Breast epithelium (tissue), 4 donors: ENCODE data around the gene FBN3. TPM values are rescaled to one million over a fixed set of nuclear protein-coding genes. Genes with fewer than 3 reads are reported as not detected.
"Not testable (repeated sequence)": the region's sequence is repeated elsewhere in the genome, so short reads cannot be mapped to it uniquely, and the experiment has no call there.

Experiments used
- DNase-seq, 2 donors: peaks; one replicate each; pipeline ENCODE4 v3.0.0-alpha.2; 2019; ENCODE audit warnings: low spot score in 2 of 2
- H3K27ac ChIP-seq, 2 donors: fragments of 200-600 bp; sonication (generic) in 1 of 2; one replicate each; pipeline ENCODE4 v1.5.1; 2016 to 2019; ENCODE audit warnings: mild to moderate bottlenecking in 1 of 2
- H3K27me3 ChIP-seq, 2 donors: fragments of 200-600 bp; sonication (generic) in 1 of 2; one replicate each; pipeline versions ENCODE4 v1.5.1 to v1.6.0; 2017 to 2019; ENCODE audit warnings: control low read depth in 1 of 2, mild to moderate bottlenecking in 1 of 2
- H3K36me3 ChIP-seq: fragments of 200-600 bp; one replicate; pipeline ENCODE4 v1.5.1; 2019
- H3K4me1 ChIP-seq, 2 donors: fragments of 200-600 bp; sonication (generic); one replicate each; pipeline ENCODE4 v1.5.1; 2016 to 2019; ENCODE audit warnings: control low read depth in 1 of 2
- H3K4me3 ChIP-seq, 3 donors: fragments of 200-600 bp; sonication (generic); 1 replicate in 2 of 3; 2 replicates in 1 of 3; pipeline ENCODE4 v1.5.1; 2016 to 2019; ENCODE audit warnings: mild to moderate bottlenecking in 3 of 3, moderate library complexity in 2 of 3
- H3K9me3 ChIP-seq, 2 donors: fragments of 200-600 bp; sonication (generic) in 1 of 2; one replicate each; pipeline ENCODE4 v1.5.1; 2016 to 2019; ENCODE audit warnings: control low read depth in 1 of 2
- CTCF ChIP-seq, 3 donors: fragments of 450-650 bp; IDR thresholded peaks; one replicate each; pipeline ENCODE4 v1.5.1; 2016 to 2017; ENCODE audit warnings: antibody characterized with exemption in 3 of 3, mild to moderate bottlenecking in 3 of 3, moderate library complexity in 3 of 3
- POLR2A ChIP-seq: fragments of 450-650 bp; IDR thresholded peaks from one replicate; pipeline ENCODE4 v1.6.1; 2016; ENCODE audit warnings: antibody characterized with exemption, mild to moderate bottlenecking, moderate library complexity
- POLR2AphosphoS5 ChIP-seq, 3 donors: sonication (generic); formaldehyde crosslinking; IDR thresholded peaks; one replicate each; pipeline ENCODE4 v1.6.1; 2017; ENCODE audit warnings: antibody characterized with exemption in 3 of 3
- intact Hi-C: fragments of 100-400 bp; cut with DNase I; formaldehyde crosslinking; loops from one replicate; pipeline ENCODE4 v1.15.1; 2023; ENCODE audit warnings: low total_unique reads
- total RNA-seq, 3 donors: library from RNA; depleted of rRNA; stranded (reverse); fragments of >200 nt; gene quantifications; one replicate each; pipeline ENCODE4 v1.1.0, GENCODE V29; 2016

FBN3 gene
- total RNA-seq, 3 donors from 2014 or later = 0.66 to 7.9 TPM; not detected in 1

GRCh38 chr19:8030960-8031359, 118.4 kb downstream of the FBN3 start:
- TF ChIP-seq POLR2A (no peak), CTCF (IDR thresholded peaks at IDR 0.05) (no peak), POLR2AphosphoS5 (IDR thresholded peaks at IDR 0.05) (no peak)
- intact Hi-C loops = no loop called here
- Histone ChIP-seq H3K4me3 (no peak overlapping the region), H3K36me3 (no peaks in the 10 kb centered on the region), H3K9me3 (no peaks in the 10 kb centered on the region), H3K27ac (no peak overlapping the region), H3K27me3 (no peaks in the 10 kb centered on the region), H3K4me1 (no peaks in the 10 kb centered on the region)
- DNase-seq = no peak

DNA sequence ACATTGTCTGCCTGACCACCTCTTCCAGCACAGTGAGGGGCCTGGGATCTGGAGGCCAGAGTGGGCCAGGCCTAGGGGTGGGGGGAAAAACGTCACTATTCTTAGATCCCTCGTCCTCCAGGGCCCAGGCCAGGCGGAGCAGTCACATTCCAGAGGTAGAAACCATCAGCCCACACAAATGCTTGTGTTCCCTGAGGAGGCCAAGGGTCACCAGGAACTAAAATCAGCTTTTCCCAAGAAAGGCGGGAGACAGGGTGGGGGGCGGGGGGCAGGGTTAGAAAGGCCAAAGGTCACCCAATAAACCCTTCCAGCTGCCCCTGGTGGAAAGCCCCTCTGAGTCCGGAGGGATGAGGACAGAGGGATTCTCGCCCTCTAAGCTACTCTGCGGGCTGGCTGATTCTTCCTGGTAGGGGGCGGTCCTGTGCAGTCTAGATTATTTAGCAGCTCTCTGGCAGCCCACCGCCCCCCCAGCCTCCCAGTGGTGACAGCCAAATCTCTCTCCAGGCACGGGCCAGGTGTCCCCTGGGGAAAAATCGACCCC, 120.4 kb downstream of the FBN3 start:
- TF ChIP-seq POLR2AphosphoS5 (IDR thresholded peaks at IDR 0.05) = no peak
- no peak for TF ChIP-seq CTCF (IDR thresholded peaks at IDR 0.05)
- TF ChIP-seq POLR2A = no peak
- Histone ChIP-seq H3K27ac (peak overlapping the region in 1 of 2 donors; percentile 48), H3K4me1 (no peaks in the 10 kb centered on the region), H3K27me3 (no peaks in the 10 kb centered on the region), H3K4me3 (no peak overlapping the region), H3K36me3 (no peaks in the 10 kb centered on the region), H3K9me3 (no peaks in the 10 kb centered on the region)
- intact Hi-C loops = no loop called here
- no peak for DNase-seq

DNA sequence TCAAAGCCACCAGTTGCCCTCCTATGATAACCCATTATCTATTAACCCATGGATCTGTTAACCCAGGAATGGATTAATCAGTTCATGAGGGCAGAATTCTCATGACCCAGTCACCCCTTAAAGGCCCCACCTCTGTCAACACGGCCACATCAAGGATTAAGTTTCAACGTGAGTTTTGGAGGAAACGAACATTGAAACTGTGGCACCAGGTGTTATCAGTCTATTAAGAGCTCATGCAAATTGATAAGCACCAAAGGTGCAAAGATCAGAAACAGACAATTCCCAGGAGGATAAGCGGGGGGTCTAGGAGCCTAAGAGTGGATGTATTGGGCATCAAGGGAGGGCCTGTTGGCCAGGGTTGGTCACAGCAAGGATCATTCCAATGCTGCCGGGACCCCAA, 124.1 kb downstream of the FBN3 start:
- intact Hi-C loops = no loop called here
- DNase-seq = no peak
- Histone ChIP-seq H3K9me3 (no peaks in the 10 kb centered on the region), H3K36me3 (no peaks in the 10 kb centered on the region), H3K27me3 (no peaks in the 10 kb centered on the region), H3K4me3 (no peak overlapping the region), H3K4me1 (no peaks in the 10 kb centered on the region), H3K27ac (no peak overlapping the region)
- TF ChIP-seq CTCF (IDR thresholded peaks at IDR 0.05) (no peak), POLR2AphosphoS5 (IDR thresholded peaks at IDR 0.05) (no peak), POLR2A (no peak)

- DNase-seq, H3K27ac ChIP-seq, H3K4me1 ChIP-seq, H3K27me3 ChIP-seq, intact Hi-C loops, H3K4me3 ChIP-seq, H3K36me3 ChIP-seq, H3K9me3 ChIP-seq: not testable (repeated sequence)
Observed at GRCh38 chr19:8024256-8024655, 125.1 kb downstream of the FBN3 start.

- no peaks in the 10 kb centered on the region for H3K36me3 ChIP-seq
- H3K27ac ChIP-seq = no peak overlapping the region
- no peak overlapping the region for H3K4me3 ChIP-seq
- TF ChIP-seq POLR2AphosphoS5 (IDR thresholded peaks at IDR 0.05) (no peak), POLR2A (no peak), CTCF (IDR thresholded peaks at IDR 0.05) (no peak)
- DNase-seq = no peak
- no peaks in the 10 kb centered on the region for H3K9me3 ChIP-seq
- no peaks in the 10 kb centered on the region for H3K27me3 ChIP-seq
- intact Hi-C loops = no loop called here
- H3K4me1 ChIP-seq = no peaks in the 10 kb centered on the region
Observed at GRCh38 chr19:8023371-8023770, 126.0 kb downstream of the FBN3 start.

DNA sequence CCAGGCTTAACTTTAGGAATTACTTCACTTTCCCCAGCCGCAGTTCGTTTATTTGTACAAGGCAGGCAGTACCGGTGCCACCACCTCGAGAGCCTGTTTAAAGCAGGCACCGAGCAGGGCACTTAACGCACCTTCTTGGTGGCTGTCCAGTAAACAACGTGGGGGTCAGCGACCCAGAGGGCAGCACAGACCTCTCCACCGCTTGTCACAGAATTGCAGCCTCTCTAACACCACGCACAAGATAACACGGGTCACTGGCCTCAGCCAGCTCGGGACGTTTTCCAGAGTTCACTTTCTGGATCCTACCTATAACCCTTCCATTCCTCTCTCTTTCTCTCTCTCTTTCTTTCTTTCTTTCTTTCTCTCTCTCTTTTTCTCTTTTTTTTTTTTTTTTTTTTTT, 127.1 kb downstream of the FBN3 start:
- Histone ChIP-seq H3K4me3 (no peak overlapping the region), H3K36me3 (no peaks in the 10 kb centered on the region), H3K27ac (no peak overlapping the region), H3K4me1 (no peaks in the 10 kb centered on the region), H3K9me3 (no peaks in the 10 kb centered on the region), H3K27me3 (no peaks in the 10 kb centered on the region)
- TF ChIP-seq CTCF (IDR thresholded peaks at IDR 0.05) (no peak), POLR2A (no peak), POLR2AphosphoS5 (IDR thresholded peaks at IDR 0.05) (no peak)
- no peak for DNase-seq
- intact Hi-C loops = no loop called here
